Hepatocyte (in vitro differentiated cells): ENCODE data around the gene FBXO48. TPM values are rescaled to one million over a fixed set of nuclear protein-coding genes. Genes with fewer than 3 reads are reported as not detected.

Experiments used
- DNase-seq: peaks from one replicate; pipeline ENCODE4 v3.0.0-alpha.2; 2016; ENCODE audit warnings: low spot score
- H2AFZ ChIP-seq: fragments of 200-600 bp; sonication (generic); 2 replicates; pipeline ENCODE4 v1.6.0; 2016; ENCODE audit warnings: antibody characterized with exemption, mild to moderate bottlenecking
- H3K27ac ChIP-seq: fragments of 200-600 bp; sonication (generic); 2 replicates; pipeline ENCODE4 v1.5.1; 2016; ENCODE audit warnings: mild to moderate bottlenecking
- H3K27me3 ChIP-seq: fragments of 200-600 bp; sonication (generic); 2 replicates; pipeline ENCODE4 v1.6.1; 2016
- H3K36me3 ChIP-seq: fragments of 200-600 bp; sonication (generic); replicated peaks from 2 replicates; pipeline ENCODE4 v1.5.1; 2016; ENCODE audit warnings: low read depth; ENCODE audit not compliant: insufficient read depth
- H3K4me1 ChIP-seq: fragments of 200-600 bp; sonication (generic); 2 replicates; pipeline ENCODE4 v1.5.1; 2016; ENCODE audit warnings: mild to moderate bottlenecking, moderate library complexity; ENCODE audit not compliant: insufficient read depth
- H3K4me2 ChIP-seq: fragments of 200-600 bp; sonication (generic); 2 replicates; pipeline ENCODE4 v1.6.0; 2016
- H3K4me3 ChIP-seq: fragments of 200-600 bp; sonication (generic); 2 replicates; pipeline ENCODE4 v1.5.1; 2016; ENCODE audit warnings: mild to moderate bottlenecking
- H3K79me2 ChIP-seq: fragments of 200-600 bp; sonication (generic); 2 replicates; pipeline ENCODE4 v1.6.0; 2017; ENCODE audit warnings: mild to moderate bottlenecking
- H3K9me2 ChIP-seq: fragments of 200-600 bp; sonication (generic); replicated peaks from 2 replicates; pipeline ENCODE4 v1.6.0; 2017; ENCODE audit warnings: mild to moderate bottlenecking; ENCODE audit not compliant: insufficient read depth
- H3K9me3 ChIP-seq: fragments of 200-600 bp; sonication (generic); 2 replicates; pipeline ENCODE4 v1.5.1; 2016; ENCODE audit warnings: low read depth, mild to moderate bottlenecking
- H4K20me1 ChIP-seq: fragments of 200-600 bp; sonication (generic); 2 replicates; pipeline ENCODE4 v1.6.0; 2016; ENCODE audit warnings: mild to moderate bottlenecking; ENCODE audit not compliant: insufficient read depth, poor library complexity, severe bottlenecking
- CTCF ChIP-seq: fragments of 200-600 bp; sonication (generic); IDR thresholded peaks from 2 replicates; pipeline ENCODE4 v1.5.1; 2016; ENCODE audit warnings: antibody characterized with exemption, mild to moderate bottlenecking; ENCODE audit not compliant: poor library complexity
- EZH2 ChIP-seq: fragments of 200-600 bp; sonication (generic); IDR thresholded peaks from 2 replicates; pipeline ENCODE4 v1.6.1; 2016; ENCODE audit warnings: antibody characterized with exemption, mild to moderate bottlenecking, borderline replicate concordance
- EZH2phosphoT487 ChIP-seq: fragments of 200-600 bp; sonication (generic); IDR thresholded peaks from one replicate; pipeline ENCODE4 v1.6.1; 2018; ENCODE audit warnings: antibody characterized with exemption, mild to moderate bottlenecking, low read depth, moderate library complexity; ENCODE audit not compliant: unreplicated experiment, severe bottlenecking
- WGBS: methylation state at CpG from one replicate; pipeline ENCODE4 v1.1.6; 2016; ENCODE audit warnings: low lambda C conversion rate; ENCODE audit errors: missing lambda C conversion rate; 5-methylcytosine and 5-hydroxymethylcytosine counted together
- polyA plus RNA-seq: library from polyadenylated mRNA; unstranded; fragments of >200 nt; fragmentation: Nextera tagmentation; extraction: Ambion mirVana; gene quantifications from 2 replicates; pipeline ENCODE4 v1.2.1, GENCODE V29; 2016
- total RNA-seq: library from RNA; depleted of rRNA; stranded (reverse); fragments of >200 nt; gene quantifications from 2 replicates; pipeline ENCODE4 v1.2.3, GENCODE V29; 2014

Gene FBXO48
- total and polyA plus RNA-seq, 2 experiments from 2014 or later = 0.36 to 0.83 TPM

- H3K4me3 ChIP-seq = no peak overlapping the region
- H3K27me3 ChIP-seq = no peaks in the 10 kb centered on the region
- no peak for DNase-seq
- no peak for TF ChIP-seq CTCF
- no peak for TF ChIP-seq EZH2phosphoT487
- TF ChIP-seq EZH2 = no peak
- no peaks in the 10 kb centered on the region for H3K9me3 ChIP-seq
- H2AFZ ChIP-seq = no peak overlapping the region
- no peaks in the 10 kb centered on the region for H3K36me3 ChIP-seq
- H3K79me2 ChIP-seq = no peaks in the 10 kb centered on the region
- no peak overlapping the region for H3K4me2 ChIP-seq
- 80% methylated on average over 7 of the region's 7 CpGs for WGBS
- H3K4me1 ChIP-seq = no peaks in the 10 kb centered on the region
- no peak overlapping the region for H3K27ac ChIP-seq
- no peaks in the 10 kb centered on the region for H3K9me2 ChIP-seq
- no peaks in the 10 kb centered on the region for H4K20me1 ChIP-seq
Measured at GRCh38 chr2:68438455-68439303, 28.4 kb downstream of the FBXO48 start.

- TF ChIP-seq EZH2phosphoT487 = no peak
- TF ChIP-seq CTCF = no peak
- TF ChIP-seq EZH2 = no peak
- no peaks in the 10 kb centered on the region for H3K79me2 ChIP-seq
- H3K27me3 ChIP-seq = no peaks in the 10 kb centered on the region
- no peak overlapping the region for H3K27ac ChIP-seq
- no peaks in the 10 kb centered on the region for H3K9me3 ChIP-seq
- H3K4me2 ChIP-seq = peak overlapping the region; percentile 13
- no peaks in the 10 kb centered on the region for H3K9me2 ChIP-seq
- H2AFZ ChIP-seq = peak overlapping the region; percentile 2
- WGBS = 22% methylated on average over 4 of the region's 4 CpGs
- no peaks in the 10 kb centered on the region for H3K4me1 ChIP-seq
- no peak overlapping the region for H3K4me3 ChIP-seq
- DNase-seq = no peak
- H3K36me3 ChIP-seq = no peaks in the 10 kb centered on the region
- no peaks in the 10 kb centered on the region for H4K20me1 ChIP-seq
Measured at GRCh38 chr2:68436270-68436669, 30.8 kb downstream of the FBXO48 start.

GRCh38 chr2:68435615-68436014 lies 31.5 kb downstream of the FBXO48 start:
- Histone ChIP-seq H3K27ac (no peak overlapping the region), H3K4me3 (no peak overlapping the region), H3K9me3 (no peaks in the 10 kb centered on the region), H3K9me2 (no peaks in the 10 kb centered on the region), H3K36me3 (no peaks in the 10 kb centered on the region), H3K4me1 (no peaks in the 10 kb centered on the region), H3K4me2 (no peak overlapping the region), H3K27me3 (no peaks in the 10 kb centered on the region), H4K20me1 (no peaks in the 10 kb centered on the region), H3K79me2 (no peaks in the 10 kb centered on the region), H2AFZ (peak overlapping the region; percentile 2)
- TF ChIP-seq EZH2phosphoT487 (no peak), EZH2 (no peak), CTCF (no peak)
- DNase-seq = no peak
